Measurements from ENCODE around the gene SLC39A11.

SLC39A11 gene

DNA sequence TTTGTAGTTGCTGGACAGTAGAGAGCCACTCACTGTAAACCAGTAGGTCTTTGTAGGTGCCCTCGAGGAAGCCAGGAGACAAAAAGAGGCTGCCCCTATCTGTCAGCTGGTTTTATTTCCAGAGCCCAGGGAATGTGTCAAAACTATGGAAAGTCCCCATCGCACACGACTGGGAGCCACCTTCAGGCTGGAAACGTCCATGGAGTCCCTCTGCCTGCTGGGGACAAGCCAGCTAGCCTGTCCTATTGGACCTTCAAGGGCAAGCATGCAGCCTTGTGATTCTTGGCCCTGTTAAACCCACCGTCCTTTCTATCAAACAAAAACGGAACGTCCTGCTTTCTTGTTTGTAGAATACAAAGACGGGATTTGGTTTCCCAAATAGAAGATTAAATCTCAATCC is 289.8 kb downstream of the SLC39A11 start:
- no peak for FAIRE-seq
- DNase-seq (ENCODE audit: insufficient read length, low spot score) = no peak
- TF ChIP-seq TAF1 (IDR thresholded peaks at IDR 0.05; ENCODE audit: low read depth, low read length) = no peak
- TF ChIP-seq POLR2AphosphoS5 (IDR thresholded peaks at IDR 0.05; ENCODE audit: low read depth, low read length) = no peak
- no peak for TF ChIP-seq POLR2A (IDR thresholded peaks at IDR 0.05; ENCODE audit: low read depth, low read length)
- TF ChIP-seq SPI1 (IDR thresholded peaks at IDR 0.05; ENCODE audit: low read depth, low read length) = no peak
- TF ChIP-seq PAX5 (IDR thresholded peaks at IDR 0.05; ENCODE audit: insufficient read depth, low read length, severe bottlenecking) = no peak
- TF ChIP-seq POU2F2 (IDR thresholded peaks at IDR 0.05; ENCODE audit: low read depth, low read length) = no peak

GRCh38 chr17:72797142-72797541 is 295.3 kb downstream of the SLC39A11 start:
- FAIRE-seq (no peak), DNase-seq (ENCODE audit: insufficient read length, low spot score) (no peak)
- TF ChIP-seq PAX5 (IDR thresholded peaks at IDR 0.05; ENCODE audit: insufficient read depth, low read length, severe bottlenecking) = no peak
- TF ChIP-seq POU2F2 (IDR thresholded peaks at IDR 0.05; ENCODE audit: low read depth, low read length) = no peak
- TF ChIP-seq POLR2A (IDR thresholded peaks at IDR 0.05; ENCODE audit: low read depth, low read length) = no peak
- TF ChIP-seq SPI1 (IDR thresholded peaks at IDR 0.05; ENCODE audit: low read depth, low read length) = no peak
- no peak for TF ChIP-seq TAF1 (IDR thresholded peaks at IDR 0.05; ENCODE audit: low read depth, low read length)
- TF ChIP-seq POLR2AphosphoS5 (IDR thresholded peaks at IDR 0.05; ENCODE audit: low read depth, low read length) = no peak

- no peak for FAIRE-seq
- DNase-seq (ENCODE audit: insufficient read length, low spot score) = no peak
- TF ChIP-seq PAX5 (IDR thresholded peaks at IDR 0.05; ENCODE audit: insufficient read depth, low read length, severe bottlenecking) (no peak), TAF1 (IDR thresholded peaks at IDR 0.05; ENCODE audit: low read depth, low read length) (no peak), POU2F2 (IDR thresholded peaks at IDR 0.05; ENCODE audit: low read depth, low read length) (no peak), POLR2A (IDR thresholded peaks at IDR 0.05; ENCODE audit: low read depth, low read length) (no peak), POLR2AphosphoS5 (IDR thresholded peaks at IDR 0.05; ENCODE audit: low read depth, low read length) (no peak), SPI1 (IDR thresholded peaks at IDR 0.05; ENCODE audit: low read depth, low read length) (no peak)
Observed at GRCh38 chr17:72795941-72796340, 296.5 kb downstream of the SLC39A11 start.

DNA sequence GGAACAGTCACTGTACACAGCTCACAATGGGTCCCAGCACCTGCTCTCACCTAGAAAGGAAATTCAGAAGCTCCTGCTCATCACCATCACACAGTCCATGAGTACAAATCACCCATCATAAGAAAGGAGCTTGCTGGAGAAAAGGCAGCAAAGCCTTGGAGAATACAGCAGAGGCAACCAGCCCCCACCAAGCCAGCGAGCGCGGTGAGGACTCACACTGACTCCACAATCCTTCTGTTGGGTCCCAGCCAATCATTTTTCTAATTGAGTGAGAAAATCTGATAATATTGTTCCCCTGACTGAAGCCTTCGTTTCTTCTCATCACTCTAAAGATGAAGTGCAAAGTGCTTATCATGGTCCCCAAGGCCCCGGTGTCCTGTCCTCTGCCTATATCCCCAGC is 298.3 kb downstream of the SLC39A11 start:
- TF ChIP-seq SPI1 (IDR thresholded peaks at IDR 0.05; ENCODE audit: low read depth, low read length) (no peak), POLR2AphosphoS5 (IDR thresholded peaks at IDR 0.05; ENCODE audit: low read depth, low read length) (no peak)
- FAIRE-seq = no peak
- no peak for DNase-seq (ENCODE audit: insufficient read length, low spot score)

DNA sequence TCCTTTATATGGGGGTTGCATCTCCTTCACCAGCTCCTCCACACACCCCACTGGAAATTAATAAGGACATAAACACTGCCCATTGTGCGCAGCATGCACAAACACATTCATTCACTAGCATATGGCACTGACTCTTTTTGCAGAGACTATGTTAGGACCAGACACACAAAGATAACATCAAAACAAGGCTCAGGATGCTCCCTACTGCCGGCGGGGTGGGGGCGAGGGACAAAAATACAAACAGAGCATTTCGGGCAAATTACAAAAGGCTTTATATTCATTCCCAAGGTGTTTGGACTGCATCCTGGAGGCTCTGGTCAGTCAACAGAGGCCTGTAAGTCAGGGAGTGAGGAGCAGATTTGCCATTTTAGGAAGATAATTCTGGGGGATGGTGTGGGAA is 299.7 kb downstream of the SLC39A11 start:
- TF ChIP-seq PAX5 (IDR thresholded peaks at IDR 0.05; ENCODE audit: insufficient read depth, low read length, severe bottlenecking) (no peak), POLR2A (IDR thresholded peaks at IDR 0.05; ENCODE audit: low read depth, low read length) (no peak), POLR2AphosphoS5 (IDR thresholded peaks at IDR 0.05; ENCODE audit: low read depth, low read length) (no peak), TAF1 (IDR thresholded peaks at IDR 0.05; ENCODE audit: low read depth, low read length) (no peak), POU2F2 (IDR thresholded peaks at IDR 0.05; ENCODE audit: low read depth, low read length) (no peak), SPI1 (IDR thresholded peaks at IDR 0.05; ENCODE audit: low read depth, low read length) (no peak)
- no peak for FAIRE-seq
- no peak for DNase-seq (ENCODE audit: insufficient read length, low spot score)

DNA sequence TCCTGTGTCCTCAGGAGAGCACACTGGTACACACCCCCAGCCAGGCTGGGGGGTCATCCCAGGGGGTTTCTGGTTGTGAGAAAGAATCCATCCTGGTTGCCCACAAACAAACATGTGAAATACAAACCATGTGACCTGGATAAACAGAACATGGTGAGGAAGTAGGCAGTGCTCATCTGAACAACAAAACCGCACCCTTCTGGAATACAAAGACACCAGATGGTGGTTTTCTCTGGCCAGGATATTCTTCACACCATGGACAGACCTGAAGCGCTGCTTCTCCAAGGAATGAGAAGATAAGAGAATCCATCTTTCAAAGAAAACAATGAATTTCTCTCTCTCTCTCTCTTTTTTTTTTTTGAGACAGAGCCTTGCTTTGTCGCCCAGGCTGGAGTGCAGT is 302.3 kb downstream of the SLC39A11 start:
- no peak for FAIRE-seq
- no peak for TF ChIP-seq PAX5 (IDR thresholded peaks at IDR 0.05; ENCODE audit: insufficient read depth, low read length, severe bottlenecking)
- TF ChIP-seq TAF1 (IDR thresholded peaks at IDR 0.05; ENCODE audit: low read depth, low read length) = no peak
- TF ChIP-seq POLR2AphosphoS5 (IDR thresholded peaks at IDR 0.05; ENCODE audit: low read depth, low read length) = no peak
- TF ChIP-seq POU2F2 (IDR thresholded peaks at IDR 0.05; ENCODE audit: low read depth, low read length) = no peak
- no peak for TF ChIP-seq SPI1 (IDR thresholded peaks at IDR 0.05; ENCODE audit: low read depth, low read length)
- no peak for TF ChIP-seq POLR2A (IDR thresholded peaks at IDR 0.05; ENCODE audit: low read depth, low read length)
- DNase-seq (ENCODE audit: insufficient read length, low spot score) = no peak

DNA sequence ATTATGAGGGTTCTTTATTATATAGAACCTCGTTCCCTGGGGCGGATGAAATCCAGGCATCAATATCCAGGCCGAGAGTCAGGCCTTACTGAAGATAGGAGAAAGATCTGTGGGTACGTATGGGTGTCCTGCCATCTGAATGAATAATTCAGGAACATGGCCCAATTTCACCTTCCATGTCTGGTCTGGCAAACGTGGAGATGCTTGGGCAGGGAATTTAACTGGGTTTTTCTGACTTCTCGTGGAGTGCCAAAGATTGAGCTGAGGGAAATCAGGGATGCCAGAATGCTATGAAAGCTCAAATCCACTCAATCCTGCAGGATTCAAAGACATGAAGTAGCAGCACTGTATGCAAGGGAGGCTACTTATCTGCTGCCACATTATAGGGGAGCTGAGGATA is 302.8 kb downstream of the SLC39A11 start:
- DNase-seq (ENCODE audit: insufficient read length, low spot score) = no peak
- TF ChIP-seq TAF1 (IDR thresholded peaks at IDR 0.05; ENCODE audit: low read depth, low read length) (no peak), POU2F2 (IDR thresholded peaks at IDR 0.05; ENCODE audit: low read depth, low read length) (no peak), PAX5 (IDR thresholded peaks at IDR 0.05; ENCODE audit: insufficient read depth, low read length, severe bottlenecking) (no peak), POLR2A (IDR thresholded peaks at IDR 0.05; ENCODE audit: low read depth, low read length) (no peak), POLR2AphosphoS5 (IDR thresholded peaks at IDR 0.05; ENCODE audit: low read depth, low read length) (no peak), SPI1 (IDR thresholded peaks at IDR 0.05; ENCODE audit: low read depth, low read length) (no peak)
- FAIRE-seq = no peak

- FAIRE-seq (no peak), DNase-seq (ENCODE audit: insufficient read length, low spot score) (no peak)
- no peak for TF ChIP-seq POLR2A (IDR thresholded peaks at IDR 0.05; ENCODE audit: low read depth, low read length)
- TF ChIP-seq PAX5 (IDR thresholded peaks at IDR 0.05; ENCODE audit: insufficient read depth, low read length, severe bottlenecking) = no peak
- TF ChIP-seq POLR2AphosphoS5 (IDR thresholded peaks at IDR 0.05; ENCODE audit: low read depth, low read length) = no peak
- no peak for TF ChIP-seq POU2F2 (IDR thresholded peaks at IDR 0.05; ENCODE audit: low read depth, low read length)
- no peak for TF ChIP-seq TAF1 (IDR thresholded peaks at IDR 0.05; ENCODE audit: low read depth, low read length)
- TF ChIP-seq SPI1 (IDR thresholded peaks at IDR 0.05; ENCODE audit: low read depth, low read length) = no peak
Observed at GRCh38 chr17:72788950-72789585, 303.4 kb downstream of the SLC39A11 start.

GRCh38 chr17:72786209-72786608 is 306.3 kb downstream of the SLC39A11 start:
- no peak for DNase-seq (ENCODE audit: insufficient read length, low spot score)
- TF ChIP-seq TAF1 (IDR thresholded peaks at IDR 0.05; ENCODE audit: low read depth, low read length) (no peak), SPI1 (IDR thresholded peaks at IDR 0.05; ENCODE audit: low read depth, low read length) (no peak), POU2F2 (IDR thresholded peaks at IDR 0.05; ENCODE audit: low read depth, low read length) (no peak), POLR2AphosphoS5 (IDR thresholded peaks at IDR 0.05; ENCODE audit: low read depth, low read length) (no peak), PAX5 (IDR thresholded peaks at IDR 0.05; ENCODE audit: insufficient read depth, low read length, severe bottlenecking) (no peak), POLR2A (IDR thresholded peaks at IDR 0.05; ENCODE audit: low read depth, low read length) (no peak)
- FAIRE-seq = no peak

Data from GM12891 (cell line).